HG03095 (cell line): ENCODE results near the gene FAM78B.

Experiments
- ATAC-seq: cut with Tn5 transposase; IDR thresholded peaks from one replicate; pipeline ENCODE4 v1.9.1; 2021; ENCODE audit warnings: moderate library complexity; ENCODE audit not compliant: unreplicated experiment

The FAM78B gene

DNA sequence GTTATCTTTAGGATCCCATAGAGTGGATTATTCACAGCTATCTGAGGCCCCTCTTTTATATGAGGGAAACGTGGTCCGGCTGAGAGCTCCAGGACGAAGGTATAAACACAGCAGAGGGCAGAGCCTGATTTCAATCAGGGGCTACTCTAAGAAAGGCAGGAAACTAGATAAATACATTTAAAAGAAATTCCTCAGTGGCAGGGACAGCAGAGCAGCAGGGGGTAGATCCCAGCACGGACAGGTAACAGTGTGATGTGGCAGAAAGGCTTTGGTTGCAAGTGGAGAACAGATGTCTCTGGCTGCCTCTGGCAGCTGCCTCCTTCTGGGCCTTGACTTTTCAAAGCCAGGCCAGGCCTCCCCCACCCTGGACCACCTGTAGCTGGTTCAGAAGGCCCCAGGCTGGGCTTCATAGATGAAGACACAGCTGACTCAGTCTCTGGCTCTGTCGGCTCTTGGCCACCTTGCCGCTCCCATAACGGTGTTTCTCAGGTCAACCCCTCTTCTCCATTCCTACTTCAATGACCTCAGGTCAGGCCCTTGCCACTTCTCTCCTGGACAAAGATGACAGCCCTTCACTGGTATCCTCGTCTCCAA is 43.8 kb downstream of the FAM78B start:
- no peak for ATAC-seq

DNA sequence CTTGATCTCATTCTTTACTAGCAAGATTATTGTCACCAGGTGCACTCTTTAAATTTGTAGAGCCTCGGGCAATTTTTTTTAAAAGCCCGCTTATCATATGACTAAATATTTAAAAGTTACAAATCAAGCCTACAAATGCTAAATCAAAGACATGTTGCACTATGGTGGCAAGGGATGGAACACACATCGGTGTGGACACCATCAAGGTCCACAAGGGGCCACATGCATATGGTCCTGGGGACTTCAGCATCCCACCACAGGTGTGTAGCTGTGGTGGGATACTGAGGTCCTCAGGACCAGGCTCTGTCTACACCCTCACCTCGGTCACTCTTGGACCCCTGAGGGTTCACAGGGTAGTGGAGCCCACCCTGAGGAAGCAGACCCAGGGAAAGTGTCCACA is 45.8 kb downstream of the FAM78B start:
- ATAC-seq = no peak

DNA sequence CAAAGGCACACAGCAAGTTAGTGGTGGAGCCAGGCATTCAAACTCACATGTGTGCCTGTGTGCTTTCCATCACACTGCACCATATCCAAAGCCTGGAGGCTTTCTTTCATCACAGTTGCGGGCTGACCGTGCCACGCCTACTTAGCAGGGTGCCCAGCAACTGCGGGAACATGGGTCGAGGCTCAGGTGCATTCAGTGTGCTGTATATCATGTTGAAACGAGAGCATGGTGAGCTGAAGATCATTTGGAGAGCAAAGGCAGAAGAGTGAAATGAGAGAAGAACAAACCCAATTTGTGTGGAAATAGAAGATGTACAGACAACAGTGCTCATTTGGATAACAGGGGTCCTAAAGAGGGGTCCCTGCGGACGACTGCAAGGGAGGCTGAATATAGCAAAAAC is 46.5 kb downstream of the FAM78B start:
- ATAC-seq = no peak

DNA sequence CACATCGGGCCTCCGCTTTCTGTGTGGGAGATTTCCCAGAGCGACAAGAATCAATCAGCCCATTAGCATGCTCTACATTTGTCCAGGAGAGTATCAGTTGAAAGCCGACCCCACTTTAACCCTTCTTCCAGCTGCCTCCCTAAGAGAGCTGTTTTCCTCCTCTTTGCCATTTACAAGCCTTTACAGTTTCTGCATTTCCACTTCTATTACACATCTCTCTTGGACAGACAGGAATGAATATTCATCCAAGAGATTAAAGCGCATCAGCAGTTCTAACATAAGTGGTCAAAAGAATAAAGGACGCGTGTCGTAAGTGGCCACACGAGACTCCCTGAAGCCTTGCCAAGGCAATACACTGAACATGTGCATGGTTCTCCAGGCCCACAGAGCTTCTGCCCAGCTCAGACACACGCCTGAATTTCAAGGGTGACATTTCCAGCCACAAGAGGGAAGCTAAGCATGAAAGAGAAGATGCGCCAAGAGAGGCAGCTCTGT is 47.3 kb downstream of the FAM78B start:
- ATAC-seq = no peak

DNA sequence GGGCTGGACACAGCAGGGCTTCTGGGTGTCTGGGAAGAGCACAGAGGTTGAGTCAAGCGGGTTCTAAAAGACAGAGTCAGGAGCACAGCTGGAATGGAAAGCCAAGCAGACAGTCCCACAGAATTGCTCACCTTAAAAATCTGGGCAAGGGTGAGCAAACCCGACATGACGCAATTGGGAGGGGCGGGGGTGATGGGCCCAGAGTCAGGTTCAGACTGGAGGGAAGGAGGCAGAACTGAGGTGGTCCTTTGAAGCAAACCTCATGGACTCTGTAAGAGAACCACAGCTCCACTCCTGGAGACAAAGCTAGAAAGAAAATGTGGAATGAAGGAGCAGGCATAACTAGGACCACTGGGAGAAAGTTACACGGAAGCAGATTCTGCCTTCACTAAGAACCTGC is 49.0 kb downstream of the FAM78B start:
- no peak for ATAC-seq

DNA sequence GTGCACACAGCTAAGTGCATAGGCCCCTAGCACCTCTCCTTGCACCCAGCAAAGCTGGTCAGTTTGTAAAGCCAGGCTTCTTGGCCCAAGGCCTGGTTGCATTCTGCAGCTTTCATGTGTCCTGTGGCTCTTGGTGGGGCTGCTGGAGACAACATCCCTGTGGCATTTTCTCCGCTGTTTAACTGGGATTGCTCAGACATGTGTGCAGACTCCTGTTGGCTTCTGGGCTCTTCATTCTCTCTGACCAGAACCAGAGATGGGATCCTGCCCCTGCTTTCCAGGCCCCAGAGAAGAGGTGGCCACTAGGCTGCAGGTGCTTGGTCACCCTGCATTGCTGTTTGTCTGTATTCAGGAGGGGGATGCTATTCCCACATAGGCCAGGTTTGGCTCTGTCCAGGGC is 50.8 kb downstream of the FAM78B start:
- ATAC-seq = no peak

DNA sequence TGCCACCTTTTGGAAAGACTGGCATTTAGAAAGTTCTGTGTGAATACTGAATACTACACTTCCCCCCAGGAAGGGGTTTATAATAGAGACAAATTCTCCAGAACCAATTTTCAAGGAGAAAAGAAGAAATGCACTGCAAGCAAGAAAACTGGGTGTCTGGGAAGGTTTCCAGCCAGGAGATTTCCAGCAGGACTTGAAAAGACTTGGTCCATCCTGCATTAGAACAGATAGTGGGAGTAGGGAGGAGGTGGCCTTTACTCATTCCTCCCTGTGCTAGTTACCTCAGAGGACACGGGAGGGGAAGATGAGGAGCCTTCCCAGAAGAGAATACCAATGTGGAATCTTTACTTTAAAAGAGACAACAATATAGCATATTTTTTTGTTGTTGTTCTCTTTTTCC is 52.4 kb downstream of the FAM78B start:
- ATAC-seq = no peak

DNA sequence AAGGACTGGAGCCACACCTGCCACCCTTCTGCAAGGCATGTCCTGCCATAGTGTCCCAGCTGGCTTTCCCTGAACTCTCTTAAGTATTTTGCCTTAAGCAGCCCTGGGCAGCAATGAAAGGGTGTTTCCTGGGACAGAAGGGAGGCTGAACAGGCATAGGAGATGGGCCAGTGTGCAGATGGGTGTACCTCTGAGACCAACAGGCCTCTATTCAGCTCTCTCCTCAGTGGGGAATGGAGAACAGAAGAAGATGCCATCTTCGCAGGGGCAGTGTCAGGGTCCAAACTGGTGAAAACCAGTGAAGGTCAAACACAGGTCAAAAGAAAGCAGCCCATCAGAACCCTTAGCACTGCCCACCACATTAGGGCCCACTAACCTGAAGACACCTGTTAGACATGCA is 53.2 kb downstream of the FAM78B start:
- no peak for ATAC-seq

DNA sequence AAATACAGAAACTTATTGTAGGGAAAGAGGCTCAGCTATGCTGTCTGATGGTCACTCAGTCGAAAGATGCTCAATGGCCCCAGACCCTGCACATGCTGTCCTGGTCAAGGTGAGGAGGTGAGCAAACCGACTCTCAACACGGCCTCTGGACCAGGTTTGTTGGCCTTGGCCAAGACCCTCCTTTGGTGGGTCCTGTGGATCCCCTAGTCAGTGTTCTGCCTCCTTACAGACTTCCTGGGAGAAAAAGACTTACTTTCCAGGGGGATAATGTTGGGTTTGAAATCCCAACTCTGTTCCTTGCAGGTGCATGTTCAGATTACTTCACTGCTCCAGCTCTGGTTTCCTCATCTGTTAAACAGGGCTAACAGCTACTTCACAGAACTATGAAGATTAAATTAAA is 53.8 kb downstream of the FAM78B start:
- no peak for ATAC-seq

DNA sequence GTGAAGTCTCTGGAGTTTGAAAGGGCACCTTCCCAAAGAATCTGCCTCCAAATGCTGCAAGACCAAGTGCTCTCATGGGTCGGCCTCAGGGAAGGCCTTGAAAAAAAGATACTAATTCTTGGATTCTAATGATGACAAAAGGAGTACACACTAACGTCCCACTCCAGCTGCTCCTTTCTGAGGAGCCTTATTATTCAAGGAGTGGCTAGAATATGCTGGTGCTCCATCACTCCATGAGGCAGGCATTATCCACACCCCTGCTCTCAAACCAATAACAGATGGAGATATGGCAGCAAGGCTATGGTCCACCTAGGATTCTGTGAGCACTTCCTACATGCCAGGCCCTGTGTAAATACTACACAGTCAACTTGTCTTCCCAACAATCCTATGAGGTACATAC is 54.4 kb downstream of the FAM78B start:
- no peak for ATAC-seq

DNA sequence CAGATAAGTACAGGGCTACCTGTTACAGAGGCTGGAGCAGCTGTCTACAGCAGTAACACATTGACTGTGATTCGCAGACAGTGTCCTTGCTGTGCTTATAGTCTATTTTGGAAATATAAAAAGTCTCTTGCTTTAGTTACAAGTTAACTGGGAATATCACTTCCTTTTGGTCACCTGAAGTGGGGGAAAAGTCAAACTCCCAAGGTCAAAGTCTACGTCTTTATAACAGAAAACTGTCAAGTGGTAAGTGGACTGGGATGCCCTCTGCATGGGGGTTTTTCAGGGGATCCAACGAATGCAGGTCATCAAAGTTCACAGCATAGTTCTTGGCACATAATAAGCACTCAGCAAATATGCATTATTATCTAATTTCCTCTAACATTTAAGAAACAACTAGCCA is 55.4 kb downstream of the FAM78B start:
- ATAC-seq = no peak

DNA sequence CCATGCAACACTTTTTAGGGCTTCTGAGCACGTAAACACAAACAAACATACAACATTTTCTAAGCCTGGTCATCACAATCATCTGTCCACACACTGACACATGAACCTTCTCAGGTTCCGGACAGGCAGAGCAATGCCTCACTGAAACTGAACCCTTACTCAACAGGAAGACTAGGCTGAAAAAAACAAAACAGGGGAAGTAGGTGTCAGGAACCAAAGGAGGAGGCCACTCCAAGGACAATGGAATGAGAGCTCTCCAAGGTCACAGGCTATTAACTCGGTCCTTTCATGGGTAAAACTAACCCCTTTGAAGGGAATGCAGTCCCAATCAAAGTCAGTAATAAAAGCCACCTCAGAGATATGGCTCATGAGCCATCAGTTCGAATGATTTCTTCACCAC is 76.6 kb downstream of the FAM78B start:
- ATAC-seq = no peak

DNA sequence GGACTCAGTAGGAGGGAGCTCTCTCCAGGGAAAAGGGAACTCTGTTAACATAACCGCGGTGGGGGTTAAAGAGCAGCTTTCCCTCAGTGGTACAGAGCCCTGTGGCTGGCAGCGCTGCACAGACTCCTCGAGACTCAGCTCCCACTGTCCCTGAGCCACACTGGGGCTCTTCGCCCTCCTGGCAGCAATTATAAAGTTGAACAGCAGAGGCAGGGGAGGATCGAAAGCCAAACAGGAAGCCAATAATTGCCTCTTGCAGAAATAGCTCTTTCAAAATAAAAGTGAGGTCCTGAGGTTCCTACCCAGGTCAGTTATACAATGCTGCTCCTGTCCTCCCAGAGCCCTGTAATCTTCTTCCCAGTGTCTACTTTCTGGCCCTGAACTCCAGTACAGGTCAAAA is 77.0 kb downstream of the FAM78B start:
- ATAC-seq = peak; percentile 72

DNA sequence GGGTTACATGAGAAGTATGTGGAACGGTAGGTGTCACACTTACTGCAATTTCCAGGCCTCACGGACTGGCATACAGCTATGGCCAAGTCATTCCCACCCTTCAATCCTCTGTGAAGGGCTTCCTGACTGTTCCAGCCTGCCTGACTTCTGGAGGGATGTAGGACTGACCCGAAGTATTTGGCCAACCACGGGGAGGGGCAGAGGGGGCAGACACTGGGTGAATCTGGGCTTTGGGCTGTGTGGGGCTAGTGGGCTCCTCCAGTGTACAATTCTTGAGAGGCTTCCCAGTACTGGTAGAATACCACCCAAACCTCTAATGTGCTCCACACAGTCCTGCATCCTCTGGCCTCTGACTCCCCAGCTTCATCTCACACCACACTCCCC is 78.2 kb downstream of the FAM78B start:
- ATAC-seq = no peak

DNA sequence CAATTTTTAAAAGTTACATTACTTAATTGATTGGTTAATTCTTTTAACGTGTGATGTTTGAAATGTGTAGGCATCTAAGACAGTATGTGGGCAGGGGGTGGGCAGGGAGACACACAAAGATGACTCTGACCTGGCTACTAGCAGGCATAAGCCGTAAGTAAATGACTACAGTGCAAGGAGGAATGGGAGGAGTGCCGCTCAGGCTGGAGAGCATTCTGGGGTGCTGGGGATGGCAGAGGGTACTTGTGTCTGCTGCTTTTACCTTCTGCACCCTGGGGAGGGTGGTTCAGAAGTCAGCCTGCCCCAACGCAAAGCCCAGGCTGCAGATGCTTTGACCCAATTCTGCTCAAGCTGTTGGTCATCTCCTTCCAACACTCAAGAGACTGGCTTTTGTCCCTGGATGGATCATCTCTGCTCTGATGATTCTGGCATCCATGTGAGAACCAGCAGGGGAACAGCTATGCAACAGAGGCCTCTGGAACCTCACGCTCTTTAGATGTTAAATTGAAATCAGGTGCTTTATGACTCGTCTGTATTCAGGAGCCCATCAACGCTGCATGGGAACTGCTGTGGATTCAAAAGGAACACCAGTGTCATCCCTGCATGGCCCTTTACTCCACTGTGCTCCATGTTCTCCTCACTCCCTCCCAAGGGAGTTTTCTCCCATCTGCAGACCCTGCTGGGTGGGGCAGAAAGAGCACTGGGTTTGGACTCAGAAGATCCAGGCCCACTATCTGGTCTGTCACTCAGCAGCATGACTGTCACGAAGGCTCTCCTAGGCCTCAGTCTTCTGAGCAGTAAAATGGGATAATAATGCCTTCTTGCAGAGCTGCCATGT is 78.8 kb downstream of the FAM78B start:
- no peak for ATAC-seq

DNA sequence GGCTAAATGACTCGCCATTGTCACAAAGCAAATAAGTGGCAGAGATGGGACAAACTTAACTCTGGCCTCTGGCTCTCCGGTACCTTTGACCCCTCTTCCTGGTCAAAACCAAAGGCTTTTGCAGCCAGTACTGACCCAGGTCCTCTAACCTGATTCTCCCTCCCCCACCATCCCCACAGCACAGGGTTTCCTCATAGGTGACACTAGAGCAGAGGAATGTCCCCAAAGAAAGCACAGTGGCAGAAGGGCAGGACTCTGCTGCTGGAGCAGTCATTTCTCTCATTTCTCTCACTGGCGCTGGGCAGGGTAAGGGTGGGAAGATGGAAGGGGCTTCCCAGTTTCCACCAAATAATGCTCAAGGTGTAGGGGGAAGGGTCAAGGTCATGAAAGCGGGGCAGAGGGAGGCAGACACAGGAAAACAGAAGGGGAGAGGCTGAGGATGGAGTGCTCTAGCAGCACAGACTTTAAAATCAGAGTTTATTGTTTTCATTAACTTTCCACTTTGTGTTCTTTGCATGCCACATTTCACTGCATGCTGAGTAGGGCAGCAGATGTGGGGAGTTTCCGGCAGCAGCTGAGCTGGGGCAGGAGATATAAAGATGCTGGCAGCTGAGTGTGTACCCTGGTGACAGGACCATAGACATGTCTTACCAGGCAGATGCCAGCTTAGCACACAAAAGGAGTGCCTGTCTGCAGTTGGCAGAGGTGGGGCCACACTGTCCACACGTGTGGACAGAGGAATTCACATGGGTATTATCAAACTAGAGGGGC is 80.5 kb downstream of the FAM78B start:
- no peak for ATAC-seq

DNA sequence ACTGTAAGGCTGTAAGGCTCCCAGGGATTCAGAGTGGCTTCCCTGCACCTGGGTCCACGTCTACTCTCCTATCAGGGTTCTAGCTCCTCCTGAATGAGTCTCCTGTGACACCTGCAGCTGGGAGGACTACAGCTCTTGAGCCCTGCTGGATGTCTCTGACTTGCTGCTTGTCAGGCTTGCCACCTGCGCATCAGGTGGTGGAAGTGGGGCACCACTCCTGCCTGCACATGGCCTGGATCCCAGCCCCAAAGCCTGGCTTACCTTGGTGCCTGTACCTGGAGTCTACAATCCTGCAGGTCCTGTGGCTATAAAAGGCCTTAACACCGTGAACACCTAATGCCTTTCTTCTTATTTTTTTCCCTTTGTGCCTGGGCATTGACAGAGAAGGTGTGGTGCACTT is 82.2 kb downstream of the FAM78B start:
- ATAC-seq = no peak

DNA sequence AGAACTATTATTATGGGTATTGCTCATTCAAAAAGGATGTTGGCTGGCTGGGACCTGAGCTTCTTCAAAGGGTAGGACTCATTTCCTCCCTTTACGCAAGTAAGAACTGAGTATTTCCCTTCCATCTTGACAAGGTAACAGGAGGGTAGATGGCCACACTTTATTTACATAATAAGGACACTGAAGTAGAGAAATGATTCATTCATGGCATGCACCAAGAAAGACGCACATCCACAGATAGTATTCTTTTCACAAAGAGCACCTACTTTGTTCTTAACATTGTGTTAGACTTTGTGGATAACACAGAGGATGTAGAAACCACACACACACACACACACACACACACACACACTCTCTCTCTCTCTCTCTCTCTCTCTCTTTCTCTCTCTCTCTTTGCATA is 82.9 kb downstream of the FAM78B start:
- ATAC-seq = peak; percentile 84

DNA sequence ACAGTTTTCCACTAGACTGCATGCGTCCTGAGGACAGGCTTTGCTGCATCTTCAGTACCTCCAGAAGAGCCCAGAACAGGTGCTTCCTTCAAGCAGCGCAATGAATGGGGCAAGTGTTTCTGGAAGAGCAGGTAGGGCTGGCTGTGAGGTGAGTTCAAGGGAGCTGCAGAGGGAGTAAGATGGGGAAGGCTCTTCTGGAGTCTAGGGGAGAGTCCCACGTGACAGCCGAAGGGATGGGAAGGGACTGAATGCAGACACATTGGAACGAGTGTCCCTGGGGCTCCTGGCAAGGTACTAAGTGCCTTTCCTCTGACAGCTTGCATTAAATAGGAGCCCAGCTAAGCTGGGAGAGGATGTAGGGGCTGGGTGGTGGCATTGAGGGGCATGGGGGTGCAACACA is 84.2 kb downstream of the FAM78B start:
- no peak for ATAC-seq

DNA sequence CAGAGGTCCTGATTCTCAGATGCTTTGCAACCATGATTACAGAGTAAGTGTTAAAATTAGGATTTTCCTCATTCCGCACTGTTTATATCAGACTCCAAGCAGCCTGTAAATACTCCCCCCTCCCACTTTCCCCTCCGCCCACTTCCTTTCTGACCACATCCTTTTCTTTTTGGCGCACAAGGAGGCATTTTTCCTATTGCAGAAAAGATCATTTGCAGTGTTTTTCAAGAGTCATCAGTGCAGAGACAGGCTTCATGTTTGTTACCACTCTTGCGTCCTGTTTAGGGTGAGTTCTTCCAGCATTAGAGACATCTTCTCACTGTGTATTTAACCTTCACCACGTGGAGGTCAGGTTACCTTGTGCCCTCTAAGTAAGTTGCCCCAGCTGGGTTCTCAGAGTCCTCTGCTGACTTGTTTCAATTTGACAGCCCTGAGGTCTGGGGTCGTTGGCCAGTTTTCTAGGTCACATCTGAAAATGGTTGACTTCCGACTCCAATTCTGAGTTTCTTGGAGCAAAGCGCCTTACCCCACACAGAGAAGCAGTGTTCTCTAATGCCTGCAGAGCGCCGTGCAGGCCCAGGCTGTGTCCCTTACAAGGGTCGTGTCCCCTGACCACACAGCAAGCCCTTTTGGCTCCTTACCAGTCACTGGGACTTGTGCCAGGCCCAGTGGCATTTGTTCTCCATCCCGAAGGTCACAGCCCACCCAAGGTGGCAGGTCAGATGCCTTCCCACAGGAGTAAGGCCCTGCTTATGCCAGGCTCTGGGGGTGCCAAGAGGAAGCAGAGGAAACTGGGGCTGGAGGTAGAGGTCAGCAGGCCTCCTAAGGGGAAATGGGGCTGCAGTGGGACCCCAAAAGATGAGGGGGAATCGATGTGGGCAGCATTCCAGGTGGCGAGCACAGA is 85.6 kb downstream of the FAM78B start:
- no peak for ATAC-seq
